HepG2 (cell line): Measurements from ENCODE around the gene TAF5. TPM values are rescaled to one million over a fixed set of nuclear protein-coding genes. Genes with fewer than 3 reads are reported as not detected.
A peak's percentile ranks its signal among the peaks of the same experiment; 100 is the strongest.

Source experiments
- ATF1 ChIP-seq: IDR thresholded peaks from 2 replicates; pipeline ENCODE4 v1.6.1; 2016; ENCODE audit warnings: mild to moderate bottlenecking, control low read depth
- DNMT3B ChIP-seq: conservative IDR thresholded peaks from 2 replicates; pipeline ENCODE4 v1.6.1; 2016; ENCODE audit warnings: missing biosample characterization, control low read depth
- FOSL1 ChIP-seq: sonication (generic); formaldehyde crosslinking; IDR thresholded peaks from 2 replicates; pipeline ENCODE4 v1.9.0; 2021; ENCODE audit warnings: missing genetic modification reagents, borderline replicate concordance
- GATA4 ChIP-seq: sonication (generic); IDR thresholded peaks from 2 replicates; pipeline ENCODE4 v1.6.1; 2016; ENCODE audit warnings: antibody characterized with exemption, low read depth, borderline replicate concordance
- NKX3-1 ChIP-seq: sonication (generic); formaldehyde crosslinking; IDR thresholded peaks from 2 replicates; pipeline ENCODE4 v1.5.0; 2020; ENCODE audit warnings: missing genetic modification reagents
- ONECUT2 ChIP-seq: sonication (generic); formaldehyde crosslinking; IDR thresholded peaks from 2 replicates; pipeline ENCODE4 v1.4.0; 2020; ENCODE audit warnings: missing genetic modification reagents
- PAF1 ChIP-seq: IDR thresholded peaks from 2 replicates; pipeline ENCODE4 v1.6.1; 2016; ENCODE audit warnings: missing genetic modification reagents, missing compliant biosample characterization
- ZNF367 ChIP-seq: sonication (generic); formaldehyde crosslinking; IDR thresholded peaks from 2 replicates; pipeline ENCODE4 v1.4.0; 2020; ENCODE audit warnings: missing genetic modification reagents, borderline replicate concordance
- polyA plus RNA-seq, 8 experiments: library from polyadenylated mRNA; depleted of rRNA in 3 of 8; stranded (reverse) in 7 of 8; unstranded in 1 of 8; fragments of >200 nt; fragmentation: Illumina TruSeq in 4 of 8; extraction: Trizol in 4 of 8; gene quantifications; 2 replicates each; pipeline versions ENCODE4 v1.2.1 to v1.2.3, GENCODE V29; 2011 to 2016; ENCODE audit warnings: low read depth in 4 of 8, missing spikeins in 1 of 8, mixed read lengths in 1 of 8; ENCODE audit not compliant: insufficient read depth in 1 of 8
- total RNA-seq, 5 experiments: library from RNA; depleted of rRNA; stranded (reverse); fragments of >200 nt; fragmentation: Illumina TruSeq; extraction: Trizol; gene quantifications; 2 replicates each; pipeline ENCODE4 v1.2.3, GENCODE V29; 2016; ENCODE audit warnings: low read depth in 1 of 5
- TF ChIP-seq, protein P1 (sequence below), 2 experiments: sonication (generic) in 1 of 2; formaldehyde crosslinking in 1 of 2; IDR thresholded peaks; 2 replicates each; pipeline versions ENCODE4 v1.4.0 to v1.6.1; 2016 to 2020; ENCODE audit warnings: borderline replicate concordance in 1 of 2, low read depth in 1 of 2, mild to moderate bottlenecking in 1 of 2, missing genetic modification reagents in 1 of 2
- TF ChIP-seq, protein P2 (sequence below): sonication (generic); formaldehyde crosslinking; IDR thresholded peaks from 2 replicates; pipeline ENCODE4 v1.4.0; 2020; ENCODE audit warnings: missing genetic modification reagents
- TF ChIP-seq, protein P3 (sequence below): sonication (generic); formaldehyde crosslinking; IDR thresholded peaks from 2 replicates; pipeline ENCODE4 v1.9.0; 2021; ENCODE audit warnings: missing genetic modification reagents, borderline replicate concordance
- TF ChIP-seq, protein P4 (sequence below): sonication (generic); formaldehyde crosslinking; conservative IDR thresholded peaks from 2 replicates; pipeline ENCODE4 v1.4.0; 2020; ENCODE audit warnings: missing genetic modification reagents
- TF ChIP-seq, protein P5 (sequence below), 2 experiments: IDR thresholded peaks; 2 replicates each; pipeline ENCODE4 v1.6.1; 2011 to 2012; ENCODE audit warnings: low read length in 2 of 2, borderline replicate concordance in 1 of 2, low read depth in 1 of 2, mild to moderate bottlenecking in 1 of 2, moderate library complexity in 1 of 2

Gene TAF5
- total and polyA plus RNA-seq, 2 of the 13 experiments (the other 11 are each of a cell fraction or from before 2014, with no cell fraction given): 3.8 to 8.7 TPM

DNA sequence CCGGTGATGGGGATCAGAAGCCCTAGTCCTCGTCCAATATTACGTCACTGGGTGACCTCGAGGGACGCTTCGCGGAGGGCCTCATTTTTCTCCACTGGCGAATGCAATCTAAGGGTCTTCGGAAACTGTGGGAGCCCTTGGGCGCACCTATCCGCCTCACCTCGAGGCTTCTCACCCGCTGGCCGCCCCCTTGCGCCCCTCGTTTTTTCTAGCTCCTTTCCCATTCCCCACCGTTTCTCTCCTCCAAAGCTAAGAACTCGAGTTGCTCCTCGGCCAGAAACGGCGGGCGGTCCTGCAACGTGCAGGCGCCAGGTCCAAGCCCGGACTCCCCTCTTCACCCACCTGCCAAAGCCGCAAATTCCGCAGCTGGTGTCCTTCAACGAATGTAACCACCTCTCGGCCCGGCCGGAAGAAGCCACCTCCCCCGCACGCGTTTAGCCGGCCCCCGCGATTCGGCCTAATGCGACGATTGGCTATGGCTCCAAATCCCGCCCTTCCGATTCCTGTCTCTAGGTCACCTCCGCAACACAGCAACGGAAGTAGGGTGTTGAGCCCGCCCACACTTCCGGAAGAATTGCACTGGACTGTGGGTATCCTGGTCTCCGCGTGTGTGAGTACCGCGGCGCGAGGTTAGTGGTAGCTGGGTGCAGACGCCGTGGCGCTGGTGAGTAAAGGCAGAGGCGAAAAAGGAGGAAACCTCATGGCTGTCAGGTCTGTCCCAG, 28.5 kb downstream of the TAF5 start, which contains the start of the genes ATP5MK and PDCD11 (continued):
- TF ChIP-seq, protein P1, sequence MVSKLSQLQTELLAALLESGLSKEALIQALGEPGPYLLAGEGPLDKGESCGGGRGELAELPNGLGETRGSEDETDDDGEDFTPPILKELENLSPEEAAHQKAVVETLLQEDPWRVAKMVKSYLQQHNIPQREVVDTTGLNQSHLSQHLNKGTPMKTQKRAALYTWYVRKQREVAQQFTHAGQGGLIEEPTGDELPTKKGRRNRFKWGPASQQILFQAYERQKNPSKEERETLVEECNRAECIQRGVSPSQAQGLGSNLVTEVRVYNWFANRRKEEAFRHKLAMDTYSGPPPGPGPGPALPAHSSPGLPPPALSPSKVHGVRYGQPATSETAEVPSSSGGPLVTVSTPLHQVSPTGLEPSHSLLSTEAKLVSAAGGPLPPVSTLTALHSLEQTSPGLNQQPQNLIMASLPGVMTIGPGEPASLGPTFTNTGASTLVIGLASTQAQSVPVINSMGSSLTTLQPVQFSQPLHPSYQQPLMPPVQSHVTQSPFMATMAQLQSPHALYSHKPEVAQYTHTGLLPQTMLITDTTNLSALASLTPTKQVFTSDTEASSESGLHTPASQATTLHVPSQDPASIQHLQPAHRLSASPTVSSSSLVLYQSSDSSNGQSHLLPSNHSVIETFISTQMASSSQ (IDR thresholded peaks at IDR 0.05; ENCODE audit: low read depth): 0 out of 2 replicates have a peak, but pooled peaks have one; percentile 25
- TF ChIP-seq, protein P1 (CRISPR knock-in tag; IDR thresholded peaks at IDR 0.05; ENCODE audit: borderline replicate concordance): no peak; the same call in 1 of the 2 replicates
- TF ChIP-seq ATF1 (CRISPR knock-in tag): peak; percentile 68
- TF ChIP-seq GATA4: peak; percentile 52; the same call in 1 of the 2 replicates
- no peak for TF ChIP-seq ONECUT2 (CRISPR knock-in tag)
- TF ChIP-seq, protein P2, sequence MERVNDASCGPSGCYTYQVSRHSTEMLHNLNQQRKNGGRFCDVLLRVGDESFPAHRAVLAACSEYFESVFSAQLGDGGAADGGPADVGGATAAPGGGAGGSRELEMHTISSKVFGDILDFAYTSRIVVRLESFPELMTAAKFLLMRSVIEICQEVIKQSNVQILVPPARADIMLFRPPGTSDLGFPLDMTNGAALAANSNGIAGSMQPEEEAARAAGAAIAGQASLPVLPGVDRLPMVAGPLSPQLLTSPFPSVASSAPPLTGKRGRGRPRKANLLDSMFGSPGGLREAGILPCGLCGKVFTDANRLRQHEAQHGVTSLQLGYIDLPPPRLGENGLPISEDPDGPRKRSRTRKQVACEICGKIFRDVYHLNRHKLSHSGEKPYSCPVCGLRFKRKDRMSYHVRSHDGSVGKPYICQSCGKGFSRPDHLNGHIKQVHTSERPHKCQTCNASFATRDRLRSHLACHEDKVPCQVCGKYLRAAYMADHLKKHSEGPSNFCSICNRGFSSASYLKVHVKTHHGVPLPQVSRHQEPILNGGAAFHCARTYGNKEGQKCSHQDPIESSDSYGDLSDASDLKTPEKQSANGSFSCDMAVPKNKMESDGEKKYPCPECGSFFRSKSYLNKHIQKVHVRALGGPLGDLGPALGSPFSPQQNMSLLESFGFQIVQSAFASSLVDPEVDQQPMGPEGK: peak; percentile 75
- TF ChIP-seq NKX3-1 (CRISPR knock-in tag): peak; percentile 78; the same call in 1 of the 2 replicates
- TF ChIP-seq FOSL1 (CRISPR knock-in tag): no peak
- TF ChIP-seq, protein P3, sequence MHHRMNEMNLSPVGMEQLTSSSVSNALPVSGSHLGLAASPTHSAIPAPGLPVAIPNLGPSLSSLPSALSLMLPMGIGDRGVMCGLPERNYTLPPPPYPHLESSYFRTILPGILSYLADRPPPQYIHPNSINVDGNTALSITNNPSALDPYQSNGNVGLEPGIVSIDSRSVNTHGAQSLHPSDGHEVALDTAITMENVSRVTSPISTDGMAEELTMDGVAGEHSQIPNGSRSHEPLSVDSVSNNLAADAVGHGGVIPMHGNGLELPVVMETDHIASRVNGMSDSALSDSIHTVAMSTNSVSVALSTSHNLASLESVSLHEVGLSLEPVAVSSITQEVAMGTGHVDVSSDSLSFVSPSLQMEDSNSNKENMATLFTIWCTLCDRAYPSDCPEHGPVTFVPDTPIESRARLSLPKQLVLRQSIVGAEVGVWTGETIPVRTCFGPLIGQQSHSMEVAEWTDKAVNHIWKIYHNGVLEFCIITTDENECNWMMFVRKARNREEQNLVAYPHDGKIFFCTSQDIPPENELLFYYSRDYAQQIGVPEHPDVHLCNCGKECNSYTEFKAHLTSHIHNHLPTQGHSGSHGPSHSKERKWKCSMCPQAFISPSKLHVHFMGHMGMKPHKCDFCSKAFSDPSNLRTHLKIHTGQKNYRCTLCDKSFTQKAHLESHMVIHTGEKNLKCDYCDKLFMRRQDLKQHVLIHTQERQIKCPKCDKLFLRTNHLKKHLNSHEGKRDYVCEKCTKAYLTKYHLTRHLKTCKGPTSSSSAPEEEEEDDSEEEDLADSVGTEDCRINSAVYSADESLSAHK (CRISPR knock-in tag): no peak; the same call in 1 of the 2 replicates
- TF ChIP-seq, protein P4, sequence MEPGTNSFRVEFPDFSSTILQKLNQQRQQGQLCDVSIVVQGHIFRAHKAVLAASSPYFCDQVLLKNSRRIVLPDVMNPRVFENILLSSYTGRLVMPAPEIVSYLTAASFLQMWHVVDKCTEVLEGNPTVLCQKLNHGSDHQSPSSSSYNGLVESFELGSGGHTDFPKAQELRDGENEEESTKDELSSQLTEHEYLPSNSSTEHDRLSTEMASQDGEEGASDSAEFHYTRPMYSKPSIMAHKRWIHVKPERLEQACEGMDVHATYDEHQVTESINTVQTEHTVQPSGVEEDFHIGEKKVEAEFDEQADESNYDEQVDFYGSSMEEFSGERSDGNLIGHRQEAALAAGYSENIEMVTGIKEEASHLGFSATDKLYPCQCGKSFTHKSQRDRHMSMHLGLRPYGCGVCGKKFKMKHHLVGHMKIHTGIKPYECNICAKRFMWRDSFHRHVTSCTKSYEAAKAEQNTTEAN (CRISPR knock-in tag): peak; percentile 80
- peak; percentile 76; the same call in 1 of the 2 replicates for TF ChIP-seq DNMT3B (CRISPR knock-in tag)
- no peak for TF ChIP-seq PAF1 (CRISPR knock-in tag)
- TF ChIP-seq, protein P5, sequence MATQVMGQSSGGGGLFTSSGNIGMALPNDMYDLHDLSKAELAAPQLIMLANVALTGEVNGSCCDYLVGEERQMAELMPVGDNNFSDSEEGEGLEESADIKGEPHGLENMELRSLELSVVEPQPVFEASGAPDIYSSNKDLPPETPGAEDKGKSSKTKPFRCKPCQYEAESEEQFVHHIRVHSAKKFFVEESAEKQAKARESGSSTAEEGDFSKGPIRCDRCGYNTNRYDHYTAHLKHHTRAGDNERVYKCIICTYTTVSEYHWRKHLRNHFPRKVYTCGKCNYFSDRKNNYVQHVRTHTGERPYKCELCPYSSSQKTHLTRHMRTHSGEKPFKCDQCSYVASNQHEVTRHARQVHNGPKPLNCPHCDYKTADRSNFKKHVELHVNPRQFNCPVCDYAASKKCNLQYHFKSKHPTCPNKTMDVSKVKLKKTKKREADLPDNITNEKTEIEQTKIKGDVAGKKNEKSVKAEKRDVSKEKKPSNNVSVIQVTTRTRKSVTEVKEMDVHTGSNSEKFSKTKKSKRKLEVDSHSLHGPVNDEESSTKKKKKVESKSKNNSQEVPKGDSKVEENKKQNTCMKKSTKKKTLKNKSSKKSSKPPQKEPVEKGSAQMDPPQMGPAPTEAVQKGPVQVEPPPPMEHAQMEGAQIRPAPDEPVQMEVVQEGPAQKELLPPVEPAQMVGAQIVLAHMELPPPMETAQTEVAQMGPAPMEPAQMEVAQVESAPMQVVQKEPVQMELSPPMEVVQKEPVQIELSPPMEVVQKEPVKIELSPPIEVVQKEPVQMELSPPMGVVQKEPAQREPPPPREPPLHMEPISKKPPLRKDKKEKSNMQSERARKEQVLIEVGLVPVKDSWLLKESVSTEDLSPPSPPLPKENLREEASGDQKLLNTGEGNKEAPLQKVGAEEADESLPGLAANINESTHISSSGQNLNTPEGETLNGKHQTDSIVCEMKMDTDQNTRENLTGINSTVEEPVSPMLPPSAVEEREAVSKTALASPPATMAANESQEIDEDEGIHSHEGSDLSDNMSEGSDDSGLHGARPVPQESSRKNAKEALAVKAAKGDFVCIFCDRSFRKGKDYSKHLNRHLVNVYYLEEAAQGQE (IDR thresholded peaks at IDR 0.05; ENCODE audit: borderline replicate concordance in 1 of 2, low read depth in 1 of 2, low read length in 2 of 2): no peak
- no peak for TF ChIP-seq ZNF367
